NCI-H1105 (cell line): ENCODE results near the gene KANK4.

Experiments
- DNase-seq: peaks from one replicate; lab custom pipeline; 2025; lab: John Stamatoyannopoulos, UW

Gene KANK4

DNA sequence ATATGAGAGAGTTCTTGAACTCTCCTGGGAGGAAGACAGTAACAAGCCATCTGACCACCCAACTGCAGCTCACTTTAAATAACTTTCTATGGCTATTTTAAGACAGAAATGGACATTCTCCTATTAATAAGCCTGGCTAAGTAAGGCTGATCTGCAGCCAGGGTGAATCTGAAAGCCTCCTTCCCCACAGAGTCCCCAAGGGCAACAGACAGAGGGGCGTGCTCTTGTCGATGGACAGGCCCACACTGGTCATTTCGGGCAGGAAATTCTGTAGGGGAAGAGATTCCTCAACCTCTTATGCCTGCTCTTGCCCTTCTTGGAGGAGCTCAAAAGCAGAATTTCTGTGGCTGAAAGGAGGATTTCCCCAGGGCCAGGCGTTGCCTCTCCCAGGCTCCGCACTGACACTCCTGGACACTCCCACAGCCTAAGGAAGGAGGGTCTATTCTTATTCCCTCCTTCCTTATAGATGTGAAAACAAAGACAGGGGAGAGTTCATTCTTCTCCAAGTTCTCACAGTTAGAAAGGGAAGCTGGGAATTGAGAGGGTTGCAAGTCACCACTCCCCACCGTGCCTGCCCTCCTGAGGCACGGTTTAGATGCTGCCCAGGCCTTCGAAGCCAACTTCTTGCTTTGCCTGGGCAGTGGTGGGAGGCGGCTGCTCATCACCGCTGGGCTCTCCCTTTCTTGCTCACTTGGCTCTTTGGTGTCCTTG is 17.9 kb upstream of the KANK4 start:
- no peak for DNase-seq

DNA sequence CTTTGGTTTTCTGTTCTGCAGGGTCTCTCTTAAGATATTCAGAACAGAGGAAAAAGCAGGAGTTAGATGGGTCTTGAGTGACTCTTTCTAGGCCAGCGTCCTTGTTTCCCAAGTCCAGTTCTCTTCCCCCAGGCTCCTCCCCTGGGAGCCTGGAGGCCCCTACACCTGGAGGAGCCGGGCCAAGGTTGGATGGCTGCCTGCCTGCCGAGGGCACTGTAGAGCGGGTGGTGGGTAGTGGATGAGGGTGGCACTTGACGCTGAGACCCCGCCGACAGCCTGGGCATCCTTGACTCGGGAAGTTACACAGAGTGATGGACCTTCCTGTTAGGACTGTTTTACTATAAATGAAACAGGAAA is 17.4 kb upstream of the KANK4 start:
- no peak for DNase-seq

DNA sequence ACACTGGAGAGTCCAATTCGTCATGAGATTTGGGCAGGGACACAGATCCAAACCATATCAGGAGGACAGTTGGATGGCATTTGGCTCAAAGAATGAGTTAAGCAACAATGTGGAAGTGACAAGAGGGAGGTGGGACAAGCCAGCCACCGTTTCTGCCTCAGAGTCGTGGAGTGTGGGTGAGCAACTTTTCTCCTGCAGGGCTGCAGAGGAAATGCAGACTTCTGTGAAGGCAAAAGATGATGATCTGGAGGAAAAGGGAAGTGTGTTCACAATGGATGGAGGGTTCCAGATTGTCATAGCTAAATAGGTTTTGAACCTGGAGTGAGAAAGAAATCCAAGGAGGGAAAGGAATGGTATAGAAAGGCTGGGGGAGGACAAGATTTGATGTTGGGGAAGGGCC is 16.4 kb upstream of the KANK4 start:
- no peak for DNase-seq

DNA sequence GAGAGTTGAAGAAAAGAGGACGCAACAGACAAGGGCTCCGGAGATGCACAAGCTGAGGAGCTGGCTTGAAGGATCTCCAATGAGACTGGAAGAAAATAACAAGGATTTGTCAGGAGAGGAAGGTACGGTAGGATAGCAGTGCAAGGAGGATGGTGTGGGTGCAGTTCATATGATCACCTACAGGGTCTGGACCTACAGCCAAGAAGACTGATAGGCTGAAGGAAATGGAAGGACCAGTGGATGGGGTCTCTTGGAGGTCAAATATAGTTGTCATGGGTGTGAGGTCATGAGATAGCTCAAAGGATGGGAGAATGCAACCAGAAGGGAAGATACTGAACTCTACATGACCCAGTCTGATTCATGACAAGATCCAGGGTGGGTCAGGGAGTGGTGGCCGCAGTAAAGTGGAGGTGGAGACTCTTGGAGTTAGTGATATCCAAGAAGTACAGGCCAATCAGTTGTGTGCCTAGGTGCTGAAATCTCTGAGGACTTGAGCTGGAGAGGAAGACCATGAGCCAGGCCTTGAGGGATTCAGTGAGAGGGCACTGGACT is 15.3 kb upstream of the KANK4 start:
- DNase-seq, result no peak

DNA sequence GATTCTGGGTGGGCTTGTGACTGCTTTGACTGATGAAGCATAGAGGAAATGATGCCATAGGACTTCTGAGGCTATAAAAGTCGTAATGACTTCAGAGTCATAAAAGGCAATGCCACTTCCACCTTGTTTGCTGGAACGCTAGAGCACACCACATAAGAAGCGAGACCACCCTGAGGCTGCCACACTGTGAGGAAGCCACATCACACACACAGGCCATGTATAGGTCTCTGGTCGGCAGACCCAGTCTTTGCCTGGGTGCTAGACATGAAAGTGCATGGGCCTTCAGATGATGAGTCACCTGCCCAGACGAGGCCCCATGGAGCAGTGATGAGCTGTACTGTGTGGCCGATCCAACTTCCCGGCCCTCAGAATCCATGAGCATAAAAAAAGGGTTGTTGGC is 14.2 kb upstream of the KANK4 start:
- DNase-seq, result no peak

DNA sequence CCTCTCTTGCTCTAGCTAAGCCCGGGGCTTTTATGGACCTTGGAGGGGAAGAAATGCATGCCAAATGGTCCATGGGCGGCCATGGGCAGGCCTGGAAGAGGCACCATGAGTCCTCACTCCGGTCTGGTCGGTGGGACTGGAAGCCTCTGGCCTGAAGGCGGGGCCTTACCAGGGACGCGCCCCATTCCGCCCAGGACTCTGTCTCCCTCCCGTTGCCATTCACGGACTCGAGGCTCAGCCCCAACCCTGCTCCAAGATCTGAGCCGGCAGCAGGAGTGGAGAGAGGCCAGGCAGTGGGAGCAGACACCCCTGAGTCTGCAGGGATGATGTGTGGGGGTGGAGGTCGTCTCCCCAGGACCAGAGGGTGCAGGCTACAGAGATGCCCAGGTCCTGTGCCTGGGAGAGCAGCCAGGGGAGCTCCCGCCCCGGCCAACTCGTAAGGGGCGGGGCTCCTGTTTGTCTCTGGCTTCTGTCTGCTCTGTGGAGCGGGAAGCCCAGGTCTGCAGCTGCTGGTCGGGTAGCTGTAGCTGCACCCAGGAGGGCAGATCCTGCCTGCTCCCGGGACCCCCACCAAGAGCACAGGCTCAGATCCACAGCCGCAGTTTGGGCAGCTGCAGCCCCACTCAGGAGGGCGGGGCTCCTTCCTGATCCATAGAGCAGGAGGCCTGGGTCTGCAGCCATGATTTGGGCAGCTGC is 8.3 kb upstream of the KANK4 start:
- DNase-seq, result no peak

DNA sequence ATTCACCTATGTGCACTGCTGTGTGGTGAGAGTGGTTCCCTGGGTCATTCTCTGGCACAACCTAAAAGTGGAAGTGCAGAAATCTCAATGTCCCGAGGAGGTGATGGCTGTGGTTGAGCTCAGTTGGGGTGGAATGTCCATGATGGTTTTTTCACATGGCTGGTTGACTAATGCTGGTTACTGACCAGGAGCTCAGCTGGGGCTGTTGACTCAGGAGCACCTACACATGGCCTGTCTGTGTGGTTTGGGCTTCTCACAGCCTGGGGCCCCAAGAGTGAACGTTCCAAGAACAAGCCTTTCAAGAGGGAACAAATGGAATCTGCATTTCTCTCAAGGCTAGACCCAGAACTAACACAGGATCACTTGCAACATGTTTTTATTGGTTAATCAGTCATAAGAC is 6.4 kb upstream of the KANK4 start:
- DNase-seq, result no peak

DNA sequence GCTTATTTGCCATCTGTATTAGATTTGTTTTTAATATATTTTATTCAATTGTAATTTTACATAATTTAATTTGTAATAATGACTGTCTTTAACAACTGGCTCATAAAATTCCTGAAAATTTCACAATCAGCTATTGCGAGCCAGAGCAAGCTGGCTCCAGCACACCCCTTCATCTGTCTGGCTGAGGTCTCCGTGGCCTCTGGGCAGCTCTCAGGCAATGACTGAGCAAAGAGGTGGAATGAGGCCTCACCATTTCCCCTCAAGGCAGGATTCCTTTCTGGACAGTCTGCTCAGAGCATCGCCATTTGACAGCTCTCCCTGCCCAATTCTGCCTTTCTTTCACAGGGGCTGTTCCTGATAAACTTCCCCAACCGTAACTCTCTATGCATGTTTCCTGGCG is 5.8 kb upstream of the KANK4 start:
- DNase-seq, result no peak

DNA sequence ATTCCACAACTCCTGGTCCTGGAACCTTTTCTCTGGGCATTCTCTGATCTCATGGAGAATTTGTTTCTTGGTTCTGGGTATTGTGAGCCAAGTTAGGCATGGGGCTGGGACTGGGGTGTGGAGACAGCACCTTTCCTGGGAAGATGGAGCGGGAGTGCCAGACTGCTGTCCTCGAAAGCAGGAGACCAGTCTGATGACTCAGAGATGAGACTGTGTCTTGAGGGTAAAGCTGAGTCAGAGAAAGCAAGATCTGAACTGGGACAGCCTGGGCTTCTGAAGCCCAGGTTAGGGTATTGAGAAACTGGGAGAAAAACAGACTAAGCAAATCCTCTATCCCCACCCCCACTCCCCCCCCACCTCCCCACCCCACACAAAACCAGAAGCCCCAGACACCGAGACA is 2.2 kb upstream of the KANK4 start:
- DNase-seq, result no peak

DNA sequence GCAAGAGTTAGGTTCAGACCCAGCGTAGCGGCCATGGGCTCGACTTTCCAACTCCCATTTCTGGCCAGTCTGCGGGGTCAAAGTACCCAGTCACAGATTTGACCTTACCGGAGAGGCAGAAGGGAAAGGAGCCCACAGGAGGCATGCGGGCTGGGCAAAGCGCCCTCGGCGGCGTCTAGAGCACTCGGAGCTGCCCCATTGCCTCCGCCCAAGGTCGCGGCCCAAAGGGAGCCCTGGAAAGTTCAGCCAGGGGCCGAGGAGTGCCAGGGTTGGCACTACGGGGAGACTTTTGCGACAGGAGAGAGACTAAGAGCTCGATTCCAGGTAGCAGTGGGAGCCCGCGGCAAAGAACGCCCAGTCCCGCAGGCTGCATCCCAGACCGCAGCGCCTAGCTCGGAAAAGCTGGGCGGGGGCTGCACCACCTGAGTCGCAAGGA is 896 bp downstream of the KANK4 start:
- DNase-seq, result no peak

DNA sequence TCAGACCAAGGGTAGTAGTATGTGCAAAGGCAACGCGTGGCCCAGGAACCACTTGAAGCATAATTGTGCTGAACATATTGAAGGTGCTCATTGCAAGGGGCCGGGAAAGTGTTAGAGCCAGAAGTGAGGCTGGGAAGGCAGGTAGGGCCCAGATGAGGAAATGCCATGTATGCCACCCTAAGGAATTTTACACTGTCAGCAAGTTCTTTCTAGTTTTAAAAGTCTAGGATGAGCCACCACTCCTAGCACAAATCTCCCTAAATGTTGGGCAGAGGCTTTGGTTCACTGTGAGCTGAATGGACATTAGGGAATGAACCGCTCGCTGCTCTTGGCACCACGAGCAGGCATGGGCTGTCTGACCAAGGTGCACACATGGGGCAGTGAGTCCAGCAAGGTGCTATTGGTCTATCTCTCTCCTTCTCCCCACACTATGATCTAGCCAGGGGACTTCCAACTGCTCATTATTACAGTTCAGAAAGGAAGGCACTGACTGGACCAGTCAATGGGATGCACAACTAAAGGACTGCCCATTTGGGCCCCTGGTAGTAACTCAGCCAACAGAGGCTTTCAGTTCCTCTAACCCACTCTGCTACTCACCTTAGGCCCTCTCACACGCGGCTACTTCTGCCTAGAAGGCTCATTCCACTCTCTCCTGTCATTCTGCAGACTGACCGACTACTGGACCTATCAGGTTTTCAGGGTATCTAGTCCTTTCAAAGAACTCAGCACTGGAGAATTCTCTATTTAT is 2.0 kb downstream of the KANK4 start:
- no peak for DNase-seq

DNA sequence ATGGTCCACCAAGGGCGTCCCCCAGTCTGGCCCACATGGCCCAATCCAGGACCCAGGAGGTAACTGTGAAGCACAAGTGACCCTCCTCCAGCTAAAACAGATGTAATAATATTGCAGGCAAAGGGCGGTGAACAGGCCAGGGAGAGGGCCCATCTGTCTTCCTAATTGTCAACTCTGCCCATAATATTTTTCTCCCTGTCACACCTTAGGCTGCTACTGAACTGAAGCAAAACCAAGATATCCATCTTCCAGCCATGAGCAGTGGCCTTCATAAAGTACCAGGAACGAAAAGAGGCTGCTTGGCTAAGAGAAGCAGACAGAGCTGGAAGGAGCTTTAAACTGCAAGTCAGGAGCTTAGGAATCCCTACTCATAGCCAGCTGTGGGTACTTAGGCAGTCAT is 3.1 kb downstream of the KANK4 start:
- DNase-seq, result no peak

DNA sequence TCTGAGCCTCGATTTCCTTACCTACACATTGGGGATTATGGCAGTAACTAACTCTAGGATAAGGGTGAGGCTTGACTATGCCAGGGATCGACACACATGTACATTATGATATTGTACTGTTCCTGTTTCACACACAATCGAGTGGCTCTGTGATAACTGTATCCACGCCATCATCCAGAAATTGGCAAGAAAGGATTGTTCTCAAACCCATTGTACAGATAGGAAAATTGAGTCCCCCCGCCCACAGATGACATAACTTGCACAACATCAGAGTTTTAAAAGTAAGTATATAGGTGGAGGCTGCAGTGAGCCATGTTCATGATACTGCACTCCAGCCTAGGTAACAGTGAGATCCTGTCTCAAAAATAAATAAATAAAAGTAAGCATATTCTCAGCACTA is 3.8 kb downstream of the KANK4 start:
- no peak for DNase-seq

DNA sequence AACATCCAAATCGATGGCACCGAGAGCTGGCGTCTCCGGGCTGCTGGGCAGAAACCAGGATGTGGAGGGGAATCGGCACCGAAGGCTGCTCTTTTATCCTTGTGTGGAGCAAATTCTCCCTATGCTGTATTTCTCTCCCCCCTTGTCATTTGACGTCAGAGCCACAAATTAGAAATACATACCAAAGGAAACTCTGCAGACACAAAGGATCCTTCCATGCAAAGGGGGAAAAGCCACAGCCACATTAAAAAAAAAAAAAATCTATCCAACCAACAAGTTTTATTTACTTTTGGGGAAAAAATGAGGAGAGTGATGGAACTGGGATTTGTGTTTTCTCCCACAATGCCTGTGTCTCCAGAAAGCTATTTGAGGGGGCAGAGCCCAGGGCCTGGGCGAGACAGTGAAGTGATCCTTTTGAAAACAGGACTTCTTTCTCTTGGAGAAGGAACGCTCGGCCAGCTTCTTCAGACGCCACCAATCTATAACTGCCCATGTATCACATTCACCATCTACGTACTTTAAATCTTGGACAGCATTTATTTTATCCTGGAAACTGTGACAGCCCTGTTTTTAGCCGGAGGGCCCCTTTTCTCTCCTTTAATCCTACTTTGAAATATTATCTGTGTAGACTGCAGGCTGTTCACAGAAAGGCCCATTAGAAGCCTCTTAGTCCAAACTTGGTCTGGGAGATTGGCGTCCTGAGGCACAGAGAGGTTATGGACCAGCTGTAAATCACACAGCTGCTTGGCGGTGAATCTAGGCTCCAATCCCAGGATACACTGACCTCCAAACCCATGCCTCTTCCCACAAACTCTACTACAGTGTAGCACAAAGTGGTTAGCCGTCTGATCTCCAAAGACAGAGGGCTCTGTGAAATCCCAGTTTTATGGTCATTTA is 4.5 kb downstream of the KANK4 start:
- no peak for DNase-seq

DNA sequence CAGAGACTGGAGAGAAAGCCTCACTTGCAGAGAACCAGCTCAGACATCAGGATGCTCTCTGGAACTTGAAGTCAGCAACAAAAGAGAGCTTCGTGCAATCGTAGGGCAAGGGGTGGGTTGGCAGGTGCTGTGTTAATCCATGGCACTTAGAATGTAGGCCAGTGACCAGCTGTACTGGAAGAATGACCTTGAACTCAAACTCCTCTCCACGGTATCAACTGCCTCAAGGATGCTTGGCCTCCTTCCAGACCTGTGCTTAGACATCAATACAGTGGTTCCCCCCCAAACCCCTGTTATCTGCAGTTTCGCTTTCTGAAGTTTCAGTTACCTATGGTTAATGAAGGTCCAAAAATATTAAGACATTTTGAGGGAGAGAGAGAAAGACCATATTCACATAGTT is 6.5 kb downstream of the KANK4 start:
- DNase-seq, result no peak

DNA sequence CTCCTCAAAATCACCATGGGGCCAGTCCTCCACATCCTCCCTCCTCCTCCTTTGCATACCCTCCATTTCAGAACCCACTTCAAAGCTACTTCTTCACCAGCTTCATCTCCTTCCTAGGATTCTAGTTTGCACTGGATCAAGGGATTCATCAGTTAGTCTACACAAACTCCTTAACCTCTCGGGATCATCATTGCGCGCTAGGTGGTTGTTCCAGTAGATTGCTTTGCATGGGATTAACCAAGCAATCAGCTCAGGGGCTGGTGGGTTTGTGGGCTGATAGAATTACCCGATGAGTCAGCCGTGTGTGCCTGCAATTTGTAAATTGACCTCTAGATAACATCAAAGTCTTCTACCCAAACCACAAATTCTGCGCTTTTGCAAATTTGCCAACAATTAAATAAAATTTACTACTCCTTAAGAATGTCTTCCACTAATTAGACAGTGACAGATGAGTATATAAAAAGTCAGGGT is 7.7 kb downstream of the KANK4 start:
- DNase-seq, result no peak

DNA sequence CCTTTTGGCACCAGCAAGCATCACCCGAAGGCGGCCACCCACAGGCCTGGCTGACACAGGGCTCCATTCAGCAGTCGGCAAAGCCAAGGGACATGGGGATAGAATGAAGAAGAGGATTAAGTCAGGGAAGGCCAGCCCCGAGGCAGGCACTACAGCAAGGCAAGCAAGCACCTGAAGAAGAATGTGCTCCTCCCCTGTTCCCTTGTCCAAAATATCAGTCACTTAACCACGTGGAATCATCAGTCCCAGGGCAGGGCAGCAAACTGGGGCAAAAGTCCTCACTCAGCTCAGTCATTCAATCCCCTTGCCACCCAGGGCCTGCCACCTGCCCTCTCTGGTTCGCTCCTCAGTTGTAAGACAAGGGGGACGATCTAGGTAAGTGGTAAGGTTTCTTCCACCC is 9.3 kb downstream of the KANK4 start:
- no peak for DNase-seq

DNA sequence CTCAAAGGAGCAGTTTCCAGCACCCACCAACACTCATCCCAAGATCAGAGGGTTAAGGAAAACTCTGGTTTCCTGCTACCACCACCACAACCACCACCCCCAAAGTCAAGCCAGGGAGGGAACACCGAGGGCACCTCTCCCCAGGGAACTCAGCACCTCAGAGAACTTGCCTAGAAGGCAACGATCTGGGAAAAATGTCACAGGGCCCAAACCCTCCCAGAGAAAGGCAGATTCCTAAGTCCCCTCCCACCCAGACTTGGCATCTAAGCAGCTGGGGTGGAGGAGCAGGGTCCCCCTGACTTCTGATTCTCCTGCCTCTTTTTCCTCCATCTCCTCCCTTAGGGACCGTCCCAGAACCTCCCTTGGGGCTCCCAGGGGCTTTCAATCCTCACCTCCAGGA is 10.6 kb downstream of the KANK4 start:
- no peak for DNase-seq

DNA sequence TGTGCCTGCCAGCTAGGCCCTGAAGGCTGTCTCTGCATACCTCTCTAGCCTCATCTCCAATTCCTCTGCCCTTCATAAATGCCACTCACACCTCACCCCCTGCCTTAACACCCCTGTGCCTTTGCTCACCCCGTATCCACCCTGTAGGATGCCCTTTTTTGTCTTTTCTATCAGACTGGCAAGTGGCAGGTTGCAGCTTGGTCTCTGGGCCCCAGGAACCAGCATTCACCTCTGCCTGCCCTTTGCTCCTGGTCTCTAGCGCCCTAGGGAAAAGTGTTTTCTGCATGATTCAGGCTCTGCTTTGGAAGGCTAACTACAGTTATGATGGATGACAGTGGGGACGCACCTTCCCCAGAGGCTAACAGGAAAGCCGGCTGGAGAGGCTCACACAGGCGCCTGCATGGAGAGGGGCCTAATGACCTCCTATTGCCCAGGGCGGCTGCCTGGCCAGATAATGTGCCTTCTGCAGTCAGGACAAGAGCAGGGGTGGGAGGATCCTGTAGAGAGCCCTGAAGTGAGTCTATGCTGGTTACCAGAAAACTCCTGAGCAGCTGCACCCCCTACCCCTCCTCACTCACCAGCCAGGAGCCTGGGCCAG is 11.2 kb downstream of the KANK4 start:
- no peak for DNase-seq

DNA sequence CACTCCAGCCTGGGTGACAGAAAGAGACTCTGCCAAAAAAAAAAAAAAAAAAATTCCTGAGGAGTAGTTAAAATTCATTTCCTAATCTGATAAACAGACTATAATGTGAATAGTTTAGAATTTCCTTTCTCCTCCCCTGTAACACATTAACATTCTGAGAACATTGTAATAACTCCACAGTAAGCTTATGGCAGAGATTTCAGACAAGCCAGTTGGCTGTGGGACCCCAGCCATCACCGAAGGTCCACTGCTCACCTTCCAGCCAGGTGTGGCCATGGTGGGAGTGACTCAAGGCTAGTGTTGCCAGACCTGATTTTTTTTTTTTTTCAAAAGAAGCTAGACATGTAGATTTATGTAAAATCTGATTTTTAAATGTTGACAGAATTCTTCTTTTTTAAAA is 11.8 kb downstream of the KANK4 start:
- DNase-seq, result no peak

DNA sequence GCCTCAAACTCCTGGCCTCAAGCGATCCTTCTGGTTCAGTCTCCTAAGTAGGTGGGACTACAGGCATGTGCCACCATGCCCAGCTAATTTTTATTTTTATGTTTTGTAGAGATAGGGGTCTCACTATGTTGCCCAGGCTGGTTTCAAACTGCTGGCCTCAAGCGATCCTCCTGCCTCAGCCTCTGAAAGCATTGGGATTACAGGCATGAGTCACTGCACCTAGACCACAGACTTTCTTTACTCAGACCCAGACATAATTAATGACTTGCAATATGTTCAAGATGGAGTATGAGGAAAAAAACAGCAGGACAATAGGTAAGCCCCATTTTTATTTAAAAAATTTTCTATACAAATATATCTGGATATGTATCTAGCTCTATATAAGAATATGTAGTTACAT is 13.2 kb downstream of the KANK4 start:
- no peak for DNase-seq

DNA sequence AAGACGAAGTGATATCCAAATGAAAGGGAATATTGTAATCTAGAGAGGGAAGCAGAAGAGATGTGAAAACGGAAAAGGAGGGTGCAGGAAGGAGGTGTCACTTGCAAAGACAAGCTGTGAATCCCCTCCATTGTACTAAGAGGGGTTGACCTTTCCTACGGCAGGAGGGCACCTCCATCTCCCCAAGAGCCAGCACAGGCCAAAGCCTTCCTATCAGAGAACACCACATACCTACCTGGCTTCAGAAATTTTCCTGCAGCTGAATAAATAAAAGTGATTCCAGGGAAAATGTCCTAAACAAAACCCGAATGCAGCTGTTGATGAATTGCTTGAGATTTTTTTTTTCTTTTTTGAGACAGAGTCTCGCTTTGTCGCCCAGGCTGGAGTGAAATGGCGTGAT is 14.3 kb downstream of the KANK4 start:
- no peak for DNase-seq
